Embryonic facial prominence (tissue), 1 donor: Measurements from ENCODE around the gene FTSJ3.
A peak's percentile ranks its signal among the peaks of the same experiment; 100 is the strongest.

Source experiments
- DNase-seq: peaks from one replicate; pipeline ENCODE4 v3.0.0-alpha.2; 2016; ENCODE audit errors: extremely low spot score

FTSJ3 gene

GRCh38 chr17:63842540-63843386 lies 15.3 kb upstream of the FTSJ3 start, which contains the start of gene SMARCD2:
Gene SMARCD2, minus strand, starts transcription at chr17:63842685. Its CDS starts 11 bp downstream, at chr17:63842674.
- peak; percentile 94 for DNase-seq

GRCh38 chr17:63842173-63842539 lies 14.7 kb upstream of the FTSJ3 start:
- DNase-seq = no peak

GRCh38 chr17:63841350-63842172 lies 14.1 kb upstream of the FTSJ3 start:
- DNase-seq = no peak

- no peak for DNase-seq
Measured at GRCh38 chr17:63840591-63841349, 13.3 kb upstream of the FTSJ3 start.

- peak; percentile 25 for DNase-seq
Measured at GRCh38 chr17:63838631-63839171, 11.2 kb upstream of the FTSJ3 start.

- no peak for DNase-seq
Measured at GRCh38 chr17:63837962-63838600, 10.6 kb upstream of the FTSJ3 start.

- no peak for DNase-seq
Measured at GRCh38 chr17:63837480-63837879, 10.0 kb upstream of the FTSJ3 start.

- DNase-seq = no peak
Measured at GRCh38 chr17:63836811-63837210, 9.3 kb upstream of the FTSJ3 start.

DNA sequence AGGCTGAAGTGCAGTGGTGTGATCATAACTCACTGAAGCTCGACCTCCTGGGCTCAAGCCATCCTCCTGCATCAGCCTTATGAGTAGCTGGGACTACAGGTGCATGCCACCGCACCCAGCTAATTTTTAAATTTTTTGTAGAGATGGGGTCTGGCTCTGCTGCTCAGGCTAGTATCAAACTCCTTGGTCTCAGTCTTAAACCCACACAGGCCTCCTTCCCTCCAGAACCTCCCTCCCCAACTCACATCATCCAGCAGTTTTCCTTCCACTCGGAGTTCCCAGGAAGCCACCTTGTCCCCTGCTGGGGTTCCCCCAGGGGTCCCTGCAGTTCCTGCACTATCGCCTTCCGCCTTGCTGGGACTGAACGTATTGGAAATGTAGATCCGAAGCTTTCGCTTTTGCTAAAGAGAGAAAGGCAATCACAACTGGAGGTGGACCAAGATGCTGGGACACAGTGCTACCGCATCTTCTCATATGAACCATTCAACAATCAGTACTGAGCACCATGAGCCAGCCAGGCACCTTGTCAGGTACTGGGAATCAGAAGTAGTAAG lies 7.8 kb upstream of the FTSJ3 start:
- DNase-seq = no peak

- no peak for DNase-seq
Measured at GRCh38 chr17:63834431-63835166, 7.1 kb upstream of the FTSJ3 start.

GRCh38 chr17:63833741-63834373 lies 6.4 kb upstream of the FTSJ3 start:
- no peak for DNase-seq

GRCh38 chr17:63833026-63833740 lies 5.7 kb upstream of the FTSJ3 start:
- no peak for DNase-seq

DNA sequence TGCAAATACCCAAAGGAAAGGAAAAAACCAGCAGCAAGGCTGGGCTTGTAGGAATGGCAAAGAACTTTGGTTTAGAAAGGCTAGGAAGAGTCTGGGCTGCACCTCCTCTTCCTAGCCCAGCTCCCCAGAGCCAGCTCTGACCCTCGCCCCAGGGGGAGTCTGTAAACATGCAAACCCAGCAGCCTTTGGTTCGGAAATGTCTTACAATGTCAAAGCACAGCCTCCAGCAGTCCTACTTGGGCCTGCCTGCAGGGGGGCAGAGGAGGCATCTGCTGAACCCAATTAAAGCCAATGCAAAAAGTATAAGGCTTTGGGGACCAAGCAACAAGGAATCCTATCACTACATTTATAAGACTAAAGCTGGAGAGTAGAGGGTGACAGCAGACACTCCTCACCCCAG lies 5.0 kb upstream of the FTSJ3 start:
- no peak for DNase-seq

DNA sequence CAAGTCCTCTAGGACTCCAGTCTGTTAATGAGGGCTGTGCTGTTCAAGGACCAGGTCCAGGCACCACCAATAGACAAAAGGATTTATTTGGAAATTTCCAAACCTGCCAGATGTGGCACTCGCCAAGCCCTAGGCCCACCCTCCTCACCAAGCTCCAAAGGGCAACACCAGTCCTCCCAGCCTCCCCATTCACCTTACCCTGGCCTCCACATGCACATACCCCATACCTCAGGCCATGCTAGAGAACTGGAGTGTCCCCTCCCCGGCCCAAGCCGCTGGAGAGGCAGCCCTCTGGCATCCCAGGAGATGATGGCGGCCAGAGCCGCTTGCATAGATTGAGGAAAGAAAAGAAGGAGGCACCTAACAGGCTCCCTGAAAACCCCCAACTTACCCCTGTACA lies 4.6 kb upstream of the FTSJ3 start:
- DNase-seq = no peak

DNA sequence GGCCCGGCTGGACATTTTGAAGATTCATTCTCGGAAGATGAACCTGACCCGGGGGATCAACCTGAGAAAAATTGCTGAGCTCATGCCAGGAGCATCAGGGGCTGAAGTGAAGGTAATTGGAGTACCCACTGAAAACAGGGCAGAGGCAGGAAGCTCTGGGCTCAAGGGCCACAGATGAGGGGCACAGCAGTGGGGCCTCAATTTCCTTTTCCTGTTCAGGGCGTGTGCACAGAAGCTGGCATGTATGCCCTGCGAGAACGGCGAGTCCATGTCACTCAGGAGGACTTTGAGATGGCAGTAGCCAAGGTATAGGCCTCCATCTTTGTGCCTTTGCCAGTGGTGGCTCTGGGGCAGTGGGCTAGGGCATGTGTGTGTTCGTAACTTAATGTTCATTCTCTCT lies 4.0 kb upstream of the FTSJ3 start:
- no peak for DNase-seq

DNA sequence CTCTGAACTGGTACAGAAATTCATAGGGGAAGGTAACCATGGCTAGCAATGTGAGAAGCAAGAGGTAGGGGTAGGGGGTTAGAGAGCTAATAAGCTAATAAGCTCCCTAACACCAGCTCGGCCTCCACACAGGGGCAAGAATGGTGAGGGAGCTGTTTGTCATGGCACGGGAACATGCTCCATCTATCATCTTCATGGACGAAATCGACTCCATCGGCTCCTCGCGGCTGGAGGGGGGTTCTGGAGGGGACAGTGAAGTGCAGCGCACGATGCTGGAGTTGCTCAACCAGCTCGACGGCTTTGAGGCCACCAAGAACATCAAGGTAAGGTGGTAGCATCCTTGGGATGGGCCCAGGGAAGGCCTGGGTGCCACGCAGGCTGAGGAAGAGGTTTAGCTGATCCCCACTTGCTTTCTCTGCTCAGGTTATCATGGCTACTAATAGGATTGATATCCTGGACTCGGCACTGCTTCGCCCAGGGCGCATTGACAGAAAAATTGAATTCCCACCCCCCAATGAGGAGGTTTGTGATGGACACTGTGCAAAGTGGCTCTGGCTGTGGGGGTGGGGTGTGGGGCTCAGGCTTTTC lies 3.5 kb upstream of the FTSJ3 start:
- no peak for DNase-seq

DNA sequence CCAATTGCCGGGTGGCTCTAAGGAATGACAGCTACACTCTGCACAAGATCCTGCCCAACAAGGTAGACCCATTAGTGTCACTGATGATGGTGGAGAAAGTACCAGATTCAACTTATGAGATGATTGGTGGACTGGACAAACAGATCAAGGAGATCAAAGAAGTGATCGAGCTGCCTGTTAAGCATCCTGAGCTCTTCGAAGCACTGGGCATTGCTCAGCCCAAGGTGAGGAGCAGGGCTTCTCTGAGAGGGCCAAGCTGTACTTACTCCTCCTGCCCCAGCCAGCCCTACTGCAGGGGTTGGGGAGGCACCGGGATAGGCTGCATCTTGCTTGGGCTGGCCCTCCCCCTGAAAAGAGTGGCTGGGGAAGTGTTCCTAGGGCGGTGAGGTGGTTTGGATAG lies 2.8 kb upstream of the FTSJ3 start:
- DNase-seq = no peak

DNA sequence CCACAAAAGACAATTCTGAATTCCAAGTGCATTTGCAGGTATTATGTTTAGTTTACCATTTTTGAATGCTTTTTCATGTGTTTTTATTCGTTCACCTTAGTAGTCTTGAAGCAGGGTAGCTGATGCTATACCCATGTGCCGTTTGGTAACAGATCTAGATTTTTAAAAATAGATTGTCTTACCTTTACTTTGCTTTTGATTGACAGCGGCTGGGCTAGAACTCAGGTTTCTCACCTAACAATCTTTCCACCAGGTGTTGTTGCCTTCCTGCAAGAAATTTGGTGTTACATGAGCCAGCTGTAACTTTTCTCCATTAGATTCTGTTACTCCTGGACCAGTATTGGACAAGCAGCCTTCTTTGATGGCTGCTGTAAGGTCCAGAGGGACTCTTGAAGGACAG lies 1.5 kb upstream of the FTSJ3 start:
- no peak for DNase-seq

DNA sequence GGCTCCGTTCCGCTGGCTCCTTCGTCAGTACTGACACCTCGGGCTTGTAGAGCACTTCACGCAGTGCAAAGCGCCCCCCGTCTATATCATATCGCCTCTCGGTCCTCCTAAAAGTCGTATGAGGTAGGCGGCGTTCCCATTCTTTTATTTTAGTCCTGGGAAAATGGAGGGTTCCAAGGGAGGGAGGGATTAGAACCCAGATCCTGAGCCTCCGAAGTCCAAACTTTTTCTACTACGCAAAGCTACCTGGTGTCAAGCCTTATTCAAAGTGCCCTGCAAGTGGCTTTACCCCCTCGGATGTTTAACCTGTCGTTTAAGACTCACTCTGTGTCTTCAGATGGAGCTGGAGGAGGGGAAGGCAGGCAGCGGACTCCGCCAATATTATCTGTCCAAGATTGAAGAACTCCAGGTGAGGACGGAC lies 348 bp upstream of the FTSJ3 start:
- DNase-seq = no peak
